ENCODE data around the gene CCND3.

CCND3 gene

DNA sequence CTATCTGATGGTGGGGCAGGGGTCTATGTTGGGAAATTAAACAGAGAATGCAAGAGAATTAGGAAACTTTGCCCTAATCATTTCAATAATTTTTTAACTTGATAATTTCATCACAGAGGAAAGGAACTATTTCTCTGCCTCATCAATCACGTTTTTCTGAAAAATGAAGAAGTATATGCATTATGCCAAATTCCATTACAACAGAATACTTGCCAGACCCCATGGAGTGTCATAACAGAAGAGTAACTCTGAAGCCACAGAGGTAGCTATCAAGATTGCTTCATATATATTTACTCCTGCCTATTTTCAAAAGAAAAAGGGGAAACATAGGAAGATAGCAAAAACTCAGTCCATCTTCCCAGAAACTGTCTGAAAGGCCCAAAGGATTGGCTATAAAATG is 40.7 kb downstream of the CCND3 start:
- peak overlapping the region; percentile 67 for H3K27ac ChIP-seq
- no peaks in the 10 kb centered on the region for H3K9me3 ChIP-seq
- H3K27me3 ChIP-seq = no peaks in the 10 kb centered on the region
- peaks cover 21 to 27% of the 10 kb centered on the region in 2 experiments for H3K4me1 ChIP-seq (ENCODE audit: control insufficient read depth in 1 of 2, insufficient read depth in 1 of 2, low read depth in 1 of 2, low read length in 1 of 2)
- peaks cover 16% of the 10 kb centered on the region for H3K36me3 ChIP-seq
- H3K4me3 ChIP-seq (ENCODE audit: low read depth in 1 of 2, low read length in 1 of 2) = no peak overlapping the region
- TF ChIP-seq, protein P1, sequence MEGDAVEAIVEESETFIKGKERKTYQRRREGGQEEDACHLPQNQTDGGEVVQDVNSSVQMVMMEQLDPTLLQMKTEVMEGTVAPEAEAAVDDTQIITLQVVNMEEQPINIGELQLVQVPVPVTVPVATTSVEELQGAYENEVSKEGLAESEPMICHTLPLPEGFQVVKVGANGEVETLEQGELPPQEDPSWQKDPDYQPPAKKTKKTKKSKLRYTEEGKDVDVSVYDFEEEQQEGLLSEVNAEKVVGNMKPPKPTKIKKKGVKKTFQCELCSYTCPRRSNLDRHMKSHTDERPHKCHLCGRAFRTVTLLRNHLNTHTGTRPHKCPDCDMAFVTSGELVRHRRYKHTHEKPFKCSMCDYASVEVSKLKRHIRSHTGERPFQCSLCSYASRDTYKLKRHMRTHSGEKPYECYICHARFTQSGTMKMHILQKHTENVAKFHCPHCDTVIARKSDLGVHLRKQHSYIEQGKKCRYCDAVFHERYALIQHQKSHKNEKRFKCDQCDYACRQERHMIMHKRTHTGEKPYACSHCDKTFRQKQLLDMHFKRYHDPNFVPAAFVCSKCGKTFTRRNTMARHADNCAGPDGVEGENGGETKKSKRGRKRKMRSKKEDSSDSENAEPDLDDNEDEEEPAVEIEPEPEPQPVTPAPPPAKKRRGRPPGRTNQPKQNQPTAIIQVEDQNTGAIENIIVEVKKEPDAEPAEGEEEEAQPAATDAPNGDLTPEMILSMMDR (IDR thresholded peaks at IDR 0.05) = no peak

- Histone ChIP-seq H3K4me1 (ENCODE audit: control insufficient read depth in 1 of 2, insufficient read depth in 1 of 2, low read depth in 1 of 2, low read length in 1 of 2) (peaks cover 34% of the 10 kb centered on the region in 2 experiments), H3K9me3 (no peaks in the 10 kb centered on the region), H3K36me3 (no peaks in the 10 kb centered on the region), H3K27me3 (peaks cover 15% of the 10 kb centered on the region), H3K4me3 (ENCODE audit: low read depth in 1 of 2, low read length in 1 of 2) (peak overlapping the region; percentile 89 to 91), H3K27ac (peak overlapping the region; percentile 85)
- TF ChIP-seq, protein P1 (IDR thresholded peaks at IDR 0.05) = no peak
Measured at GRCh38 chr6:41896281-41896680, 45.3 kb downstream of the CCND3 start.

- Histone ChIP-seq H3K4me3 (ENCODE audit: low read depth in 1 of 2, low read length in 1 of 2) (peak within 1 kb of the TSS; percentile 89 to 91), H3K27ac (peak within 1 kb of the TSS; percentile 85), H3K4me1 (ENCODE audit: control insufficient read depth in 1 of 2, insufficient read depth in 1 of 2, low read depth in 1 of 2, low read length in 1 of 2) (peaks cover 27% of the 10 kb centered on the region in 2 experiments), H3K36me3 (no peaks in the 10 kb centered on the region), H3K9me3 (no peaks in the 10 kb centered on the region), H3K27me3 (peaks cover 15% of the 10 kb centered on the region)
- TF ChIP-seq, protein P1 (IDR thresholded peaks at IDR 0.05) = peak; percentile 40
Measured at GRCh38 chr6:41895300-41896233, 46.0 kb downstream of the CCND3 start, which contains the start of gene USP49. TSS of gene USP49 (minus strand) at chr6:41895375. CDS start at chr6:41806983, 88,392 bp downstream.

DNA sequence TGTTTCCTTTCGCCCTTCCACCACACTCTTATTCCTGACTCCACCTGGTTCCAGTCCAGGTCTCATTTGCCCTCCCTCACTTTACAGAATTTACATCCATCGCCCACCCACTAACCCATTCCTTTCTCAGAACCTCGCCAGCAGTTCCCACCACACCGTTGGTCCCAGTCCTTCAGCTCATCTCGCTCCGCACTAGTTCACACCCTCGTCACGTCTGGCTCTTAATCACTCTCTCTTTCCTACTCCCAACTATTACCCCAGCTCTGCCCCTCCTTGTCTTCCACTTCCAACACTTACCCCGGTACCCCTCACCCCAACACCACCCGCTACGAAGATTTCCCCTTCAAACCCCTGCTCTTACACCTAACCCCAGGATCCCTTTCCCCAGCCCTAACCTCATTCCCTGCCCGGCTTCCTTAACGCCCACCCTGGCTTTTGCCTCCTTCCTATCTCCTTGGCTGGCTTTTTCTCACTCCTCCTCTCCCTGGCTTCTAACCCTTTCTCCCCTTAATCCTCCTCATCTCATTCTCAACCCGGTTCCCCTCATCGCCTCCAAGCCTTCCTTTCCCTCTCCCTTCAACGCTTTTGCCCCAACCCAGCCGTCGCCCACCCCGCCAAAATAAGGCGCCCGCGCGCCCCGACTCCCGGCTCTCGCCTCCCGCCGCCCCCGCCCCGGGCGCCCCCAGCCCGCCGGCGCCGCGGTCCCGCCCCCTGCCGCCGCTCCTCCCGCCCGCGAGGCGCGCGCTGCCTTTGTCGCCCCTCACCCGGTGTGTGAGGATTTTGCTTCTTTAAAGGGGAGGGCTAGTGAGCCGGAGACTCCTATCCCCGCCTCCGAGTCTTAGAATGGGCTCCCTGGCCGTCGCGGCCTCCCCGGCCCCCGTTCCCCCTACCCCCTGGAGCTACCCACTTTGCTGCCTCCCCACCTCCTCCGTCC is 47.0 kb downstream of the CCND3 start:
- Histone ChIP-seq H3K4me1 (ENCODE audit: control insufficient read depth in 1 of 2, insufficient read depth in 1 of 2, low read depth in 1 of 2, low read length in 1 of 2) (peaks cover 21% of the 10 kb centered on the region in 2 experiments), H3K4me3 (ENCODE audit: low read depth in 1 of 2, low read length in 1 of 2) (peak overlapping the region; percentile 89 to 91), H3K27me3 (peaks cover 15% of the 10 kb centered on the region), H3K27ac (peak overlapping the region; percentile 85), H3K36me3 (no peaks in the 10 kb centered on the region), H3K9me3 (no peaks in the 10 kb centered on the region)
- TF ChIP-seq, protein P1 (IDR thresholded peaks at IDR 0.05) = no peak

DNA sequence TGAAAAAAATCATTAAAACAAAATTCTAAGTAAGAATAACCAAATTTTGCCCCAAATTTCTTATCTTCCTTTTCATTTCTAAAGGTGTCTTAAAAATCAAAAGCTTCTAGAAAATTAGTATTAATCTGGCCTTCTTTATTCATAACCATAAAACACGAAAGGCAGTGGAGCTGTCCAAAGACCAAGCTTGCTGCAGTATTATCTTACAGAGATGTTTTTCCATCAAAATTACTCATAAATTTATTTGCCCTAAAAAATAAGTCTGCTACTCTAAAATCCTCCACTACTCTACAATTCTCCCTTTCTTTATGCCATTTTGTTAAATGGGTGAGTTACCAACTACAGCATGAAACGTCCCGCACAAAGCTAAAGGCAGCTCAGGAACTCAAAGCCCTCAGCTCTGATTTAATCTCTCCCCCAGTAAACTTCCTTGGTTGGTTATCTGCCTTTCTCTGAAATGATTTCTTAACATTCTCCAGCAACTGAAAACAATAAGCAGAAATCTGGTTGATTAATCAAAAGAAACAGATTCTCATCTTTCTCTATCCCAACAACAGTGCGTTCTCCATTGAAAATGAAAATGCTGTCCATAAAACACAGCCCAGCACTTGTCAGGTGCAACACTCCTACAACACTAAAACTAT is 48.6 kb downstream of the CCND3 start:
- TF ChIP-seq, protein P1 (IDR thresholded peaks at IDR 0.05) = no peak
- Histone ChIP-seq H3K36me3 (no peaks in the 10 kb centered on the region), H3K27me3 (peaks cover 15% of the 10 kb centered on the region), H3K9me3 (no peaks in the 10 kb centered on the region), H3K27ac (no peak overlapping the region), H3K4me3 (ENCODE audit: low read depth in 1 of 2, low read length in 1 of 2) (no peak overlapping the region), H3K4me1 (ENCODE audit: control insufficient read depth in 1 of 2, insufficient read depth in 1 of 2, low read depth in 1 of 2, low read length in 1 of 2) (peaks cover 21% of the 10 kb centered on the region in 2 experiments)
